GM19239 (cell line): Measurements from ENCODE around the gene NEK7.
"Not testable (repeated sequence)": the region's sequence is repeated elsewhere in the genome, so short reads cannot be mapped to it uniquely, and the experiment has no call there.

Source experiments
- DNase-seq: peaks from one replicate; pipeline ENCODE4 v3.0.0; 2011; ENCODE audit warnings: low spot score; ENCODE audit not compliant: insufficient read length
- FAIRE-seq: peaks from 2 replicates; lab custom pipeline; 2011; peaks lifted over from hg19 to GRCh38; lab: Jason Lieb, UNC

Gene NEK7

DNA sequence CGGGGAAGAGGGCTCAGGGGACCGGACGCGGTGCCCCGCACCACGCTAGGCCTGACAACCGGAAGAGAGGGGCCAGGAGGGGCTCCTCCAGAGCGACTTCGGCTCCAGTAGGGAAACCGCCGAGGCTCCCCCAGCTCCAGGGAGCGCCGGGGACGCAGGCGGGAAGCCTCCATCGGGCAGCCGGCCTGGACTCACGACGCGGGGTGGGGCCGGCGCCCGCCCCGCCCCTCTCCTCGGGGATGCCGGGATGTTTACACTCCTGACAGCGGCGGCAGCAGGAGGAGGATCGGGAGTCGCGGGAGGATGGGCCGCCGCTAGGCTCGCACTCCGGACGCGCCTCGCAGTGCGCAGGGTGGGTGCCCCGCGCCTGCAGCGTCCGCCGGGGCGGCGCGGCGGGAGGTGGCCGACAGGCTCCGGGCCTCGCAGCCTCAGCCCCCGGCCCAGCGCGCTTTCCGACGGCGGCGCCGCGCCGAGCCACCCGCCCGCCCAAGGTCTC, at the start of gene NEK7:
Gene NEK7, plus strand, starts transcription at position 254 of the 496 bp plus-strand sequence. CDS start 75,583 bp downstream, outside the sequence.
- DNase-seq, result no peak
- FAIRE-seq, result no peak

DNA sequence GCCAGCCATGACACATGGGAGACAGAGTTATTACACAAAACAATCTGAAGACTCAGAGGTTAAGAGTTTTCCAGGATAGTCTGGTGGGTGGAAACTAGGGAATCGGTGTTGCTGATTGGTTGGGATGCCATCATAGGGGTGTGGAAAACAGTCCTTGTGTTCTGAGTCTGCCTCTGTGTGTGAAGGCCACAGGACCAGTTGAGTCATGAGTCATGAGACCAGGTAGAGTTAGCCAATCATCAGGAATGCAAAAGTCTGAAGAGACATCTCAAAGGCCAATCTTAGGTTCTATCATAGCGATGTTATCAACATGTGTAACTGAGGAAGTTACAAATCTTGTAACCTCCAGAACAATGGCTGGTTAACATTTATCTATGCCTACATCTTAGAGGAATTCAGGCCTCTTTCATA, 49.7 kb upstream of the NEK7 start:
- DNase-seq, result no peak
- FAIRE-seq, result no peak

DNA sequence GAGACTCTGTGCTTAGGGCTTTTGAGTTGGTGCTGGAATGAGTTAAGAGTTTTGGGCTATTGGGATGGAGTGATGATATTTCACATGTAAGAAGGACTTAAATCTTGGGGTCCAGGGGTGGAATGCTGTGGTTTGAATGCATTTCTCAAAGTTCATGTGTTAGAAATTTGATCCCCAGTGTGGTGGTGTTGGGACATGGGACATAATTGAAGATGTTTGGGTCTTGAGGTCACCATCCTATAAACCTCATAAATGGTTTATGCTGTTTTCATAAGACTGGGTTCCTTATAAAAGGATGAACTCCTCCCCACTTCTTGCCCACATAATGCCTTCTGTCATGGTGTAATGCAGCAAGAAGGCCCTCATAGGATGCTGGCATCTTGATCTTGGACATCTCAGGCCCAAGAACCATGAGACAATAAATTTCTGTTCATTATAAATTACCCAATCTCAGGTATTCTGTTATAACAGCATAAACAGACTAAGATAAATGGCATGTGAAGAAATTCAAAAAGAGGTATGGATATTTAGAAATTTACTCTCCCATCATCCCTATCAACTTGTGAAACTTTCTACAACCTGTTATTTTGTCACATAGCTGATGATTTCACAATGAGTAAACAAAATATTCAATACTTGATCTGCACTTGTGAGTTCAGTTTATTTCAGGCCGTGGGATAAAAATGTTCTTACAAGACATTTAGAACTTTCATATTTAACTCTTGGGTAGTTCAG, 48.0 kb upstream of the NEK7 start:
- DNase-seq (no peak), FAIRE-seq (no peak)

DNA sequence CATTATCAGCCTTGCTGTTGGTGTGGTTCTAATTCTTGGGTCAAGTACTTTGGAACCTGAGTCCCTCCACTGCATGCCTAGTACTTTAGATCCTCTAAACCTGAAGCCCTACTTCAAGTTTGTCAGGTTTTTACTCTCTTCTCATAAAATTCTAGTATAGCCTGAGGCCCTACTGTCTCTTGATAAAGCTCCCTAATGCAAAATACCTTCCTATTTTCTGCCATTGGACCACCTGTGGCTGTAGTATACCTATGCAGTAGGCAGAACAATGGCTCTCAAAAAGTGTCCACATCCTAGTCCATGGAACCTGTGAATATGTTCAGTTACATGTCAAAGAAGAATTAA, 47.5 kb upstream of the NEK7 start:
- FAIRE-seq (no peak), DNase-seq (no peak)

GRCh38 chr1:198113342-198113750, 43.5 kb upstream of the NEK7 start:
- no peak for DNase-seq
- FAIRE-seq, result no peak

GRCh38 chr1:198116069-198116468, 40.7 kb upstream of the NEK7 start:
- FAIRE-seq (no peak), DNase-seq (no peak)

DNA sequence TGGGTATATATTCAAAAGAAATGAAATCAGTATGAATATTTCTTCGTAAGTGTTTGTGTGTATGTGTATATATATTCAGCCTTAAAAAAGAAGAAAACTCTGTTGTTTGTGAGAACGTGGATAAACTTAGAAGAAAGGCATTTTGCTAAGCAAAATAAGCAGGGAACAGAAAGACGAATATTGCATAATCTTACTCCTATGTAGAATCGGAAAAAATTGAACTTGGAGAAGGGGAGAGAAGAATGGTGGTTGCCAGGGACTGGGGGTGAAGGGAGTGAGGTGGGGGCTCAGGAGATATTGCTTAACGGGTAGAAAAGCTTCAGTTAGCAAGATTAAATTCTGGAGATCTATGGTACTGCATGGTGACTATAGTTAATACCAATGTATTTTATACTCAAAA, 40.3 kb upstream of the NEK7 start:
- no peak for DNase-seq
- no peak for FAIRE-seq

GRCh38 chr1:198117267-198117666, 39.5 kb upstream of the NEK7 start:
- DNase-seq (no peak), FAIRE-seq (no peak)

- no peak for FAIRE-seq
- no peak for DNase-seq
These were observed 38.7 kb upstream of the NEK7 start for GRCh38 chr1:198118134-198118533.

GRCh38 chr1:198119906-198120305, 36.9 kb upstream of the NEK7 start:
- DNase-seq (no peak), FAIRE-seq (no peak)

GRCh38 chr1:198121056-198121826, 35.6 kb upstream of the NEK7 start:
- no peak for FAIRE-seq
- no peak for DNase-seq

DNA sequence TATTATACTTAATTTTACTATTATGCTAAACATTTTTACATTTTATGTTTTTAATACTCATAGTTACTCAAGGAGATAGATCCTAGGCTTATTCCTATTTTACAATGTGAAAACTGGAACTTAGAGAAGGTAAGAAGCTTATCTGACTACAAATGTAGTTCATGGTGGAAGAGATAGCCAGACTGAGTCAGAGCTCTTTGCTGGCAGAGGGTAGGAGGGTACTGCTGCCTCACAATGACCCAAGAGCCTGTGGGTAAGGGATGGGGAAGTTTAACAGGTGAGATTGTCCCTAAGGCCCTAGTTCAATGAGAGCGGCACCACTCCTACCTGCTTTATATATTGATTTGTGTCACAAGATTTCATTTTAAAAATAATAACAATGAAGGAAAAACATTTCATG, 34.1 kb upstream of the NEK7 start:
- DNase-seq (no peak), FAIRE-seq (no peak)

DNA sequence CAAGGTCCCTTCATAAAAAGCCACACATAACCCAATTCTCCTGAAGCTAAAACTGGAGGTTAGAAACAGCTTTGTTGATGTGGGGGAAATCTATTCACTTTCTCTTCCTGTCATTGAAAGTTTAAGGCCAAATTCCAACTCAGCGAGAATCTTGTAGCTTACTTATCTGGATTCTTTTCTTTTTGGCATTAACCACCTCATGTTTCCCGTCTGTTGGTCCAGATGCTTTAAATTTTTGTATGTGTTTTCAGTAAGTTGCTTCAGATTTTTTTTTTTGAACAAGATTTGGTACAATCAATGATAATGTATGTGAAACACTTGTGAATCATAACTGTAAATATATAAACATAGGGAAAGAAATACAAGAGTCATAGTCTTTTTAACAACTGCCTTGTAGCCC, 33.7 kb upstream of the NEK7 start:
- no peak for FAIRE-seq

DNA sequence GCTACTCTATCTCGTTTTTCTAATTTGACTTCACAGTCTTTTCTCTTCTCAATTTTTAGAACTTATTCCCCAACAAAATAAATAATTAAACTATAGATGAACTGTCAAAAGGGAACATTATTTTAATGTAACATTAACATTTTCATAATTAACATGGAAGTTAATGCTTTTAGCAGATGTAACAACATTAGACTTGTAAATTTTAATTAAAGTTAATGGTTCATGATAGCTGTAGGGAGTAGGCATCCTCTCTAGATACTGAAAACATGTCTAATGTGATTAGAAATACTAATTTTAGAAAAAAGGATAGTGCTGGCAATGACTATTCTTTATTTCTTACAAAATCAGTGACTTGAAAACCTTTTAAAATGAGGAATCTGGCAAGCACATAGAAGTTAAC, 32.1 kb upstream of the NEK7 start:
- FAIRE-seq, result no peak
- no peak for DNase-seq

More for the DNA sequence above, 33.7 kb upstream of the NEK7 start:
- no peak for DNase-seq

GRCh38 chr1:198125995-198126735, 30.6 kb upstream of the NEK7 start:
- FAIRE-seq, result no peak
- DNase-seq, result no peak

DNA sequence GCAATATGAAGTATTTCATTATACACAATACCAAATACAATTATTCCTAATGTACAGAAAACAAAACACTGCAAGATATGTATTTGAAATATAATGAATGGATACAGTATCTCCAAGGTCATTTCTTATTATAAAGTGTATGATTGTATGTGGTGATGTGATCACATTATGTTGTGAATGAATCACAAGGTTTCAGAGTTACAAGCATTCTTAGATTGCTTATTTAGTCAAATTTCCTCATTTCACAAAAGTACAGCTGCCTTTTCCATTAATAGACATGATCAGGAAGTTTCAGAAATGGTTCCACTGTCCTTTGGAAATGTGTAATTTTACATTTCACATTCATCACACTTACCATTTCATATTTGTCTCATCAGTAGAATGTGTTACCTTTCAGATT, 28.3 kb upstream of the NEK7 start:
- FAIRE-seq (no peak), DNase-seq (no peak)

DNA sequence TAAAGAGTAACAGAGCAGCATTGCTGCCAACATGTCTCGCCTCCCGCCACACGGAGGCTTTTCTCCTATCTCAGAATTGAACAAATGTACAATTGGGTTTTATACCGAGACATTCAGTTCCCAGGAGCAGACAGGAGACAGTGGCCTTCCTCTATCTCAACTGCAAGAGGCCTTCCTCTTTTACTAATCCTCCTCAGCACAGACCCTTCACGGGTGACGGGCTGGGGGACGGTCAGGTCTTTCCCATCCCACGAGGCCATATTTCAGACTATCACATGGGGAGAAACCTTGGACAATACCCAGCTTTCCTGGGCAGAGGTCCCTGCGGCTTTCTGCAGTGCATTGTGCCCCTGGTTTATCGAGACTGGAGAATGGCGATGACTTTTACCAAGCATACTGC, 26.7 kb upstream of the NEK7 start:
- DNase-seq, result not testable (repeated sequence)

GRCh38 chr1:198132060-198132781, 24.6 kb upstream of the NEK7 start:
- FAIRE-seq, result no peak
- no peak for DNase-seq

More for the DNA sequence above, 26.7 kb upstream of the NEK7 start:
- FAIRE-seq, result not testable (repeated sequence)

GRCh38 chr1:198134252-198134651, 22.5 kb upstream of the NEK7 start:
- FAIRE-seq, result no peak

DNA sequence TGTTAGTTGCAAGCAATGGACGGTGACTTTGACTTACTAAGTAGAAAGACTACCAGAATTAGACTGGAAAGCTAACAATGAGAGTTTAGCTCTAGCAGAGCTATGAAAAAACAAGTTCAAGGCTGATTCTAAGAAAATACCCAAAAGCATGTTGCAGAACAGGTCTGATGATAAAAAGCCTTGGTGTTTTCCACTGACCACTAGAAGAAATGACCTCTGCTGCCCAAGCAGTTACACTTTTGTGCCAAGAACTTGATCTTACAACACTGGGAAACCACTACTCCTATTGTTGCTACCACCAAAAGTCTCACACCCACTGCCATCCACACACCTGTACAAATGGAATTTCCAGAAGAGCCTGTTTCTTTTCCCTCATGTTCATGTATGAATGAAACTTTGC, 21.4 kb upstream of the NEK7 start:
- no peak for FAIRE-seq
- no peak for DNase-seq

More at GRCh38 chr1:198134252-198134651, 22.5 kb upstream of the NEK7 start:
- no peak for DNase-seq
